WTC11 (cell line): ENCODE results near the gene UNC5A. TPM values are rescaled to one million over a fixed set of nuclear protein-coding genes. Genes with fewer than 3 reads are reported as not detected.

Experiments
- ATAC-seq: fragments of 200-7000 bp; cut with Tn5 transposase; 2 replicates; pipeline ENCODE4 v1.10.0; 2021; ENCODE audit warnings: mild to moderate bottlenecking, moderate library complexity
- CTCF ChIA-PET: fragments of 300-600 bp; sonication (Branson Sonifier 250); formaldehyde crosslinking; loops from one replicate; lab custom pipeline; 2021; ENCODE audit warnings: antibody characterized with exemption; lab: Charles Lee
- POLR2A ChIA-PET: fragments of 350-600 bp; sonication (Branson Sonifier 250); formaldehyde crosslinking; loops from one replicate; lab custom pipeline; 2021; ENCODE audit warnings: antibody characterized with exemption; lab: Charles Lee
- DNase-seq: peaks from one replicate; pipeline ENCODE4 v3.0.0; 2021; ENCODE audit warnings: low spot score
- H3K27ac Mint-ChIP-seq: 2 replicates; pipeline ENCODE4 v1.8.0; 2021; ENCODE audit warnings: mixed read lengths
- H3K27me3 Mint-ChIP-seq: 2 replicates; pipeline ENCODE4 v1.8.0; 2021; ENCODE audit warnings: low read depth, mild to moderate bottlenecking, moderate library complexity, mixed read lengths
- H3K36me3 Mint-ChIP-seq: 2 replicates; pipeline ENCODE4 v1.8.0; 2021; ENCODE audit warnings: mixed read lengths
- H3K4me1 Mint-ChIP-seq: 2 replicates; pipeline ENCODE4 v1.8.0; 2022; ENCODE audit warnings: mixed read lengths
- H3K4me3 Mint-ChIP-seq: 2 replicates; pipeline ENCODE4 v1.8.0; 2021; ENCODE audit warnings: mild to moderate bottlenecking, moderate library complexity, mixed read lengths
- H3K9me3 Mint-ChIP-seq: 2 replicates; pipeline ENCODE4 v1.8.0; 2021; ENCODE audit warnings: mixed read lengths
- CDX4 ChIP-seq: fragments of 250-450 bp; sonication (Bioruptor Pico); IDR thresholded peaks from 2 replicates; pipeline ENCODE4 v1.9.0; 2021; ENCODE audit warnings: moderate library complexity, mild to moderate bottlenecking, inconsistent platforms, borderline replicate concordance
- E2F5 ChIP-seq: sonication (generic); formaldehyde crosslinking; IDR thresholded peaks from 2 replicates; pipeline ENCODE4 v1.8.1; 2022; ENCODE audit warnings: mild to moderate bottlenecking, moderate library complexity, missing genetic modification reagents
- ETV6 ChIP-seq: sonication (generic); formaldehyde crosslinking; IDR thresholded peaks from 2 replicates; pipeline ENCODE4 v1.8.1; 2022; ENCODE audit warnings: mild to moderate bottlenecking, missing genetic modification reagents
- FOXP1 ChIP-seq: sonication (generic); formaldehyde crosslinking; IDR thresholded peaks from 2 replicates; pipeline ENCODE4 v1.8.0; 2022; ENCODE audit warnings: missing genetic modification reagents, mild to moderate bottlenecking, moderate library complexity, borderline replicate concordance
- FOXP4 ChIP-seq: sonication (generic); formaldehyde crosslinking; IDR thresholded peaks from 2 replicates; pipeline ENCODE4 v1.8.0; 2022; ENCODE audit warnings: mild to moderate bottlenecking, missing genetic modification reagents
- NFATC4 ChIP-seq: fragments of 250-450 bp; sonication (Bioruptor Pico); IDR thresholded peaks from 2 replicates; pipeline ENCODE4 v1.9.0; 2021; ENCODE audit warnings: mild to moderate bottlenecking
- TCF7 ChIP-seq: sonication (generic); formaldehyde crosslinking; IDR thresholded peaks from 2 replicates; pipeline ENCODE4 v1.8.0; 2022; ENCODE audit warnings: mild to moderate bottlenecking, low read depth, missing genetic modification reagents, moderate library complexity
- TEAD1 ChIP-seq: sonication (generic); formaldehyde crosslinking; IDR thresholded peaks from 2 replicates; pipeline ENCODE4 v1.8.0; 2022; ENCODE audit warnings: mild to moderate bottlenecking, missing genetic modification reagents
- ZNF263 ChIP-seq: sonication (generic); formaldehyde crosslinking; IDR thresholded peaks from 2 replicates; pipeline ENCODE4 v1.8.1; 2022; ENCODE audit warnings: low read depth, mild to moderate bottlenecking, moderate library complexity, missing genetic modification reagents
- total RNA-seq: library from RNA; stranded (reverse); gene quantifications from 3 replicates; pipeline ENCODE4 v1.2.3, GENCODE V29; 2021
- TF ChIP-seq, protein P1 (sequence below): sonication (generic); formaldehyde crosslinking; IDR thresholded peaks from 2 replicates; pipeline ENCODE4 v1.8.0; 2022; ENCODE audit warnings: missing genetic modification reagents
- TF ChIP-seq, protein P2 (sequence below): fragments of 200-600 bp; IDR thresholded peaks from 2 replicates; pipeline ENCODE4 v1.8.0; 2022; ENCODE audit warnings: antibody characterized with exemption

UNC5A gene
- total RNA-seq, 1 experiment from 2014 or later: 10.2 TPM

DNA sequence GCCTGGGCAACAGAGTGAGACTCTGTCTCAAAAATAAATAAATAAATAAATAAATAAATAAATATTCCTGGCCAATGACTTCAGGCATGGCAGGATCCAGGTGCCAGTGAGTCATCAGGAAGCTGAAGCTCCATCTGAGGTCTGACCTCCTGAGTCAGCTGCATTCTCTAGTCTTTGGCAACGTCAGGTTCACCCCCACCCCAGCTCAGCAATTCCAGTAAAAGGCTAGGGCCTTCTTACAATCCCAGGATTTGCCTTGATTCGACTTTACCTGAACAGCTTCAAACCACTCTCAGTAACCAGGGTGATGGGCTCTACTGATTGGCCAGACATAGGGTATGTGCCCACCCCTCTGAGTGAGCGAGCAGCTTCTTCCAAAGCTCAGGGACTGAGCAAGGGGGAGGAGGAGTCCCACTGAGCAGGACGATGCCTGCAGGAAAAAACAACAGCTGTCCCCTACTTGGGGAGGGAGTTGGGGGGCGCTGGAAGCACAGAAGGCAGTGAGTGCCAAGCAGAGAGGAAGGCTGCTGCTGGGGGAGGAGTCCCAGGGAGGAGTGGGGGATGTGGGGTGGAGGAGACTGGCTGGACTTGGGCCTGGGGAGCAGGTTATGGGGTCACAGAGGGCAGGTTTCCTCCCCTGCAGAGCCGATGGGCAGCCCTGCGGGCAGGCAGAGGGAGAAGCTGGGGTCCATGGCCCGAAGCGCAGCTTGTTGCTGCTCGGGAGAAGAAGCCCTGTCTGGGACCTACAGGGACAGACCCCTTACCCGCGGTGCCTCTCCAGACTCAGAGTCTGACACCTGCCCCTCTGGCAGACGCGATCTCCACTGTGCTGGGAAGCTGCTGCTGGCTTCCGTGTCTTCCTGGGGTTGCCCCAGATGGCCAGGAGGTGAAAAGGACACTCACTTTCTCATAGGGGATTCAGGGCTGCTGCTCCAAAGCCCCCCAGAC, 25.9 kb upstream of the UNC5A start:
- ATAC-seq: peak; percentile 82
- Mint-ChIP-seq H3K4me3 (peak overlapping the region; percentile 8; the same call in 1 of the 2 replicates), H3K27ac (no peak overlapping the region; the same call in 1 of the 2 replicates), H3K9me3 (no peaks in the 10 kb centered on the region; the same call in 1 of the 2 replicates), H3K27me3 (peaks cover 5% of the 10 kb centered on the region; the same call in 1 of the 2 replicates), H3K36me3 (no peaks in the 10 kb centered on the region), H3K4me1 (peaks cover 29% of the 10 kb centered on the region)
- ChIA-PET POLR2A (interaction anchor here (1.4 kb wide), 1 partner anchor 45 kb away, joined by 4 read pairs; no protein-coding TSS in a partner anchor), CTCF (interaction anchor here (0.7 to 3.1 kb wide), 10 partner anchors 10 to 525 kb away, joined by 3 to 20 read pairs (median 4); no protein-coding TSS in a partner anchor)
- no peak for TF ChIP-seq CDX4 (CRISPR knock-in tag)
- TF ChIP-seq TCF7 (CRISPR knock-in tag): no peak
- TF ChIP-seq ETV6: no peak
- TF ChIP-seq FOXP1: 0 out of 2 replicates have a peak, but pooled peaks have one; percentile 41
- no peak for TF ChIP-seq TEAD1 (CRISPR knock-in tag)
- TF ChIP-seq ZNF263 (CRISPR knock-in tag): peak; percentile 72; the same call in 1 of the 2 replicates
- TF ChIP-seq, protein P1, sequence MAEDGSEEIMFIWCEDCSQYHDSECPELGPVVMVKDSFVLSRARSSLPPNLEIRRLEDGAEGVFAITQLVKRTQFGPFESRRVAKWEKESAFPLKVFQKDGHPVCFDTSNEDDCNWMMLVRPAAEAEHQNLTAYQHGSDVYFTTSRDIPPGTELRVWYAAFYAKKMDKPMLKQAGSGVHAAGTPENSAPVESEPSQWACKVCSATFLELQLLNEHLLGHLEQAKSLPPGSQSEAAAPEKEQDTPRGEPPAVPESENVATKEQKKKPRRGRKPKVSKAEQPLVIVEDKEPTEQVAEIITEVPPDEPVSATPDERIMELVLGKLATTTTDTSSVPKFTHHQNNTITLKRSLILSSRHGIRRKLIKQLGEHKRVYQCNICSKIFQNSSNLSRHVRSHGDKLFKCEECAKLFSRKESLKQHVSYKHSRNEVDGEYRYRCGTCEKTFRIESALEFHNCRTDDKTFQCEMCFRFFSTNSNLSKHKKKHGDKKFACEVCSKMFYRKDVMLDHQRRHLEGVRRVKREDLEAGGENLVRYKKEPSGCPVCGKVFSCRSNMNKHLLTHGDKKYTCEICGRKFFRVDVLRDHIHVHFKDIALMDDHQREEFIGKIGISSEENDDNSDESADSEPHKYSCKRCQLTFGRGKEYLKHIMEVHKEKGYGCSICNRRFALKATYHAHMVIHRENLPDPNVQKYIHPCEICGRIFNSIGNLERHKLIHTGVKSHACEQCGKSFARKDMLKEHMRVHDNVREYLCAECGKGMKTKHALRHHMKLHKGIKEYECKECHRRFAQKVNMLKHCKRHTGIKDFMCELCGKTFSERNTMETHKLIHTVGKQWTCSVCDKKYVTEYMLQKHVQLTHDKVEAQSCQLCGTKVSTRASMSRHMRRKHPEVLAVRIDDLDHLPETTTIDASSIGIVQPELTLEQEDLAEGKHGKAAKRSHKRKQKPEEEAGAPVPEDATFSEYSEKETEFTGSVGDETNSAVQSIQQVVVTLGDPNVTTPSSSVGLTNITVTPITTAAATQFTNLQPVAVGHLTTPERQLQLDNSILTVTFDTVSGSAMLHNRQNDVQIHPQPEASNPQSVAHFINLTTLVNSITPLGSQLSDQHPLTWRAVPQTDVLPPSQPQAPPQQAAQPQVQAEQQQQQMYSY (CRISPR knock-in tag): peak; percentile 23; the same call in 1 of the 2 replicates
- 0 out of 2 replicates have a peak, but pooled peaks have one; percentile 19 for TF ChIP-seq FOXP4 (CRISPR knock-in tag)
- no peak for DNase-seq

DNA sequence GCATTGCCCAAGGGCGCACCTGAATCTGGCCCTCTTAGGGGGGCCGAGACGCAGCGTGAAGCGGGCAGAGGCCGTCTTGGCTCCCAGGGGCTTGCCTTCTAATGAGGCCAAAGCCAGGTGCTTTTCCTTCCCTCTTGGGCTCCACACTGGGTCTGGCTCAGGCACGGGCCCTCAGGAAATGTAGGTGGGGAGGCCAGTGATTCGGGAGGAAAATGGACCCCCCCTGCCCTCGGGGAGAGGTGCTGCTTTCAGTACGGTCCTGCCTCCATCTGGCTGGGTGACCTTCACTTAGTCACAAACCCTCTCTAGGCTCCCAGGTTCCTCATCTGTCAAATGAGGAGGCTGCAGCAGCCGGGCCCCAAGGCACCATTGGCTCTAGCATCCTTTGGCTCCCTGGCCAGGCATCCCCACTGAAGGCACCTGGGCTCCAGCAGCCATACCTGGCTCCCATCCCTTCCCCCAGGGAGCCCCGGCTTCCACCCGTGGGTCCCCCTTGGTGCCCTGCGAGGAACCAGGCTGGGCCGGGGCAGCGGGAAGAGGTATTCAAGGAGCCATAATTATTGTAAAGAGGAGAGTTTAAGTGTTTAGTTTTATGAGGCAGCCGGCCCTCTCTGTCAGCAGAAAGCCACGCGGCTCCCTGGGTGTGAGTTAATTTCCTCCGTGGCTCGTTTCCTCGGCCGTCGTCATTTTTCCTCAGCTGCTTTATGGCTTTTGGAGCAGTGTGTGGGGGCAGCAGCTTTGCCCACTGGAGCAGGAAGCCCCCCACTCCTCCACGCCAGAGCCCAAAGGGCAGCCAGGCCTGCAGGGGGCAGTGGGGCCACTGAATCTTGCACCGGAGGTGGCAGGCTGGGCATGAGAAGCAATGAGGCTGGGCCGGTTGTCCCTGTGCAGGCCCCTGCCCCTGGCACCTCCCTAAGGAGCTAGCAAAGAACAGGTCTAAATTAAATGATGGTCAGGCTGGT, 24.9 kb upstream of the UNC5A start:
- CTCF ChIA-PET: interaction anchor here (0.6 to 3.1 kb wide), 9 partner anchors 11 to 301 kb away, joined by 3 to 20 read pairs (median 4); no protein-coding TSS in a partner anchor
- DNase-seq (no peak), ATAC-seq (no peak)
- TF ChIP-seq E2F5 (CRISPR knock-in tag): no peak
- TF ChIP-seq, protein P2, sequence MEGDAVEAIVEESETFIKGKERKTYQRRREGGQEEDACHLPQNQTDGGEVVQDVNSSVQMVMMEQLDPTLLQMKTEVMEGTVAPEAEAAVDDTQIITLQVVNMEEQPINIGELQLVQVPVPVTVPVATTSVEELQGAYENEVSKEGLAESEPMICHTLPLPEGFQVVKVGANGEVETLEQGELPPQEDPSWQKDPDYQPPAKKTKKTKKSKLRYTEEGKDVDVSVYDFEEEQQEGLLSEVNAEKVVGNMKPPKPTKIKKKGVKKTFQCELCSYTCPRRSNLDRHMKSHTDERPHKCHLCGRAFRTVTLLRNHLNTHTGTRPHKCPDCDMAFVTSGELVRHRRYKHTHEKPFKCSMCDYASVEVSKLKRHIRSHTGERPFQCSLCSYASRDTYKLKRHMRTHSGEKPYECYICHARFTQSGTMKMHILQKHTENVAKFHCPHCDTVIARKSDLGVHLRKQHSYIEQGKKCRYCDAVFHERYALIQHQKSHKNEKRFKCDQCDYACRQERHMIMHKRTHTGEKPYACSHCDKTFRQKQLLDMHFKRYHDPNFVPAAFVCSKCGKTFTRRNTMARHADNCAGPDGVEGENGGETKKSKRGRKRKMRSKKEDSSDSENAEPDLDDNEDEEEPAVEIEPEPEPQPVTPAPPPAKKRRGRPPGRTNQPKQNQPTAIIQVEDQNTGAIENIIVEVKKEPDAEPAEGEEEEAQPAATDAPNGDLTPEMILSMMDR: no peak
- no peak for TF ChIP-seq NFATC4
- H3K36me3 Mint-ChIP-seq: no peaks in the 10 kb centered on the region
- no peak overlapping the region for H3K4me3 Mint-ChIP-seq
- H3K4me1 Mint-ChIP-seq: peaks cover 34% of the 10 kb centered on the region
- H3K27me3 Mint-ChIP-seq: peaks cover 5% of the 10 kb centered on the region; the same call in 1 of the 2 replicates
- POLR2A ChIA-PET: interaction anchor here (1.4 kb wide), 1 partner anchor 46 kb away, joined by 4 read pairs; no protein-coding TSS in a partner anchor
- no peak overlapping the region; the same call in 1 of the 2 replicates for H3K27ac Mint-ChIP-seq
- no peaks in the 10 kb centered on the region; the same call in 1 of the 2 replicates for H3K9me3 Mint-ChIP-seq
